Endothelial cell of umbilical vein (primary cell): Measurements from ENCODE around the gene ZDBF2. TPM values are rescaled to one million over a fixed set of nuclear protein-coding genes. Genes with fewer than 3 reads are reported as not detected.

Experiments used
- BruUV-seq: library from RNA; stranded (reverse); fragments of 400-500 nt; replicated peaks from 2 replicates; lab custom pipeline; 2021; lab: Mats Ljungman, UMichigan
- CTCF ChIA-PET: fragments of 300-600, 350-600 bp; sonication (Branson Sonifier 250); formaldehyde crosslinking; loops from one replicate; lab custom pipeline; 2021; ENCODE audit warnings: antibody characterized with exemption, inconsistent platforms; lab: Charles Lee
- POLR2A ChIA-PET: fragments of 300-600, 350-600 bp; sonication (Branson Sonifier 250); formaldehyde crosslinking; loops from one replicate; lab custom pipeline; 2021; ENCODE audit warnings: antibody characterized with exemption, inconsistent platforms; lab: Charles Lee
- DNase-seq: peaks from one replicate; pipeline ENCODE4 v3.0.0-alpha.2; 2011; ENCODE audit warnings: low read depth, low spot score
- FAIRE-seq: peaks from 2 replicates; lab custom pipeline; 2011; peaks lifted over from hg19 to GRCh38; lab: Jason Lieb, UNC
- H2AFZ ChIP-seq: 2 replicates; pipeline ENCODE4 v1.6.0; 2012; ENCODE audit warnings: low read depth, low read length, control low read depth, inconsistent platforms
- H3K27ac ChIP-seq: 2 replicates; pipeline ENCODE4 v1.5.1; 2011; ENCODE audit warnings: low read depth, mild to moderate bottlenecking, control low read depth, low read length, moderate library complexity; ENCODE audit not compliant: insufficient read depth
- H3K27me3 ChIP-seq, 2 experiments: 2 replicates each; pipeline versions ENCODE4 v1.6.0 to v1.6.1; 2011; ENCODE audit warnings: low read length in 2 of 2, mixed read lengths in 1 of 2; ENCODE audit not compliant: control insufficient read depth in 2 of 2, insufficient read depth in 2 of 2
- H3K36me3 ChIP-seq, 2 experiments: 2 replicates in 1 of 2; 3 replicates in 1 of 2; pipeline ENCODE4 v1.5.1; 2011; ENCODE audit warnings: low read length in 2 of 2, mild to moderate bottlenecking in 1 of 2, moderate library complexity in 1 of 2; ENCODE audit not compliant: control insufficient read depth in 2 of 2, insufficient read depth in 2 of 2; ENCODE audit errors: extremely low read depth in 1 of 2
- H3K4me1 ChIP-seq: 3 replicates; pipeline ENCODE4 v1.5.1; 2011; ENCODE audit warnings: mild to moderate bottlenecking, low read length; ENCODE audit not compliant: control insufficient read depth, insufficient read depth; ENCODE audit errors: extremely low read depth
- H3K4me2 ChIP-seq: 2 replicates; pipeline ENCODE4 v1.6.1; 2011; ENCODE audit warnings: low read length, control low read depth, mixed read lengths; ENCODE audit not compliant: insufficient read depth
- H3K4me3 ChIP-seq, 3 experiments: fragments of 200-600 bp in 1 of 3; sonication (generic), shearing (Covaris generic) in 1 of 3; replicated peaks in 1 of 3; 2 replicates each; pipeline ENCODE4 v1.5.1; 2011 to 2016; ENCODE audit warnings: control low read depth in 3 of 3, low read length in 3 of 3, mild to moderate bottlenecking in 2 of 3, inconsistent platforms in 1 of 3, low read depth in 1 of 3, moderate library complexity in 1 of 3; ENCODE audit not compliant: insufficient read depth in 1 of 3
- H3K79me2 ChIP-seq: 2 replicates; pipeline ENCODE4 v1.6.0; 2012; ENCODE audit warnings: low read length, inconsistent platforms; ENCODE audit not compliant: control insufficient read depth, insufficient read depth
- H3K9ac ChIP-seq: replicated peaks from 2 replicates; pipeline ENCODE3; 2011; ENCODE audit warnings: low read length, control low read depth; ENCODE audit not compliant: insufficient read depth; ENCODE audit errors: extremely low read depth
- H3K9me1 ChIP-seq: replicated peaks from 3 replicates; pipeline ENCODE4 v1.6.0; 2011; ENCODE audit warnings: mild to moderate bottlenecking, low read length; ENCODE audit not compliant: control insufficient read depth, insufficient read depth; ENCODE audit errors: extremely low read depth
- H3K9me3 ChIP-seq: replicated peaks from 2 replicates; pipeline ENCODE4 v1.5.1; 2012; ENCODE audit warnings: low read length, inconsistent platforms; ENCODE audit not compliant: control insufficient read depth, insufficient read depth
- H4K20me1 ChIP-seq: replicated peaks from 2 replicates; pipeline ENCODE3; 2011; ENCODE audit warnings: mild to moderate bottlenecking, low read length; ENCODE audit not compliant: control insufficient read depth, insufficient read depth; ENCODE audit errors: extremely low read depth
- CTCF ChIP-seq, 2 donors: IDR thresholded peaks; 1 replicate in 1 of 2; 2 replicates in 1 of 2; pipeline ENCODE4 v1.5.1; 2011; ENCODE audit warnings: low read length in 2 of 2, mild to moderate bottlenecking in 2 of 2, moderate library complexity in 2 of 2, control low read depth in 1 of 2, inconsistent platforms in 1 of 2, low read depth in 1 of 2; ENCODE audit not compliant: insufficient read depth in 1 of 2; ENCODE audit errors: extremely low read depth in 1 of 2
- EZH2 ChIP-seq: IDR thresholded peaks from 2 replicates; pipeline ENCODE4 v1.6.1; 2012; ENCODE audit warnings: borderline replicate concordance, low read depth, mild to moderate bottlenecking, moderate library complexity, low read length, inconsistent platforms; ENCODE audit not compliant: severe bottlenecking
- FOS ChIP-seq: IDR thresholded peaks from 2 replicates; pipeline ENCODE4 v1.6.1; 2011; ENCODE audit warnings: mild to moderate bottlenecking, low read length, moderate library complexity, borderline replicate concordance; ENCODE audit not compliant: insufficient read depth
- GATA2 ChIP-seq: IDR thresholded peaks from 2 replicates; pipeline ENCODE4 v1.7.0; 2011; ENCODE audit warnings: low read depth, mild to moderate bottlenecking, moderate library complexity, mixed read lengths, low read length; ENCODE audit not compliant: insufficient read length, insufficient read depth
- JUN ChIP-seq: IDR thresholded peaks from 2 replicates; pipeline ENCODE4 v1.6.1; 2011; ENCODE audit warnings: borderline replicate concordance, low read depth; ENCODE audit not compliant: insufficient read length, insufficient read depth
- MAX ChIP-seq: IDR thresholded peaks from 2 replicates; pipeline ENCODE4 v1.6.1; 2011; ENCODE audit not compliant: insufficient read depth, insufficient read length
- MYC ChIP-seq: IDR thresholded peaks from one replicate; pipeline ENCODE4 v1.6.1; 2011; ENCODE audit warnings: mild to moderate bottlenecking, low read depth, low read length
- POLR2A ChIP-seq: IDR thresholded peaks from 2 replicates; pipeline ENCODE4 v1.6.1; 2012; ENCODE audit warnings: low read depth, mild to moderate bottlenecking, control low read depth, low read length
- POLR2AphosphoS5 ChIP-seq: IDR thresholded peaks from 2 replicates; pipeline ENCODE4 v1.6.1; 2012; ENCODE audit warnings: low read depth, mild to moderate bottlenecking, control low read depth, low read length, moderate library complexity; ENCODE audit not compliant: insufficient read depth
- dilution Hi-C: fragments of 300-500 bp; cut with MboI; formaldehyde crosslinking; loops from one replicate; pipeline ENCODE4 v1.15.0; 2019; ENCODE audit warnings: low sequenced_read_pairs; ENCODE audit not compliant: extremely low pct_ligation_motif_present
- intact Hi-C: fragments of 100-400 bp; cut with micrococcal nuclease; formaldehyde crosslinking; loops from one replicate; pipeline ENCODE4 v1.10.0; 2022
- polyA plus RNA-seq, 4 experiments: library from polyadenylated mRNA; depleted of rRNA in 3 of 4; stranded (reverse) in 3 of 4; unstranded in 1 of 4; fragments of >200 nt; gene quantifications; 2 replicates each; pipeline versions ENCODE4 v1.2.1 to v1.2.3, GENCODE V29; 2011 to 2012; ENCODE audit warnings: missing spikeins in 1 of 4
- total RNA-seq: library from RNA; stranded (reverse); gene quantifications from 2 replicates; pipeline ENCODE4 v1.2.3, GENCODE V29; 2021

The ZDBF2 gene
- total and polyA plus RNA-seq, 2 donors (not counting 3 experiments of a cell fraction or from before 2014, with no cell fraction given): 1.3 to 9.6 TPM

DNA sequence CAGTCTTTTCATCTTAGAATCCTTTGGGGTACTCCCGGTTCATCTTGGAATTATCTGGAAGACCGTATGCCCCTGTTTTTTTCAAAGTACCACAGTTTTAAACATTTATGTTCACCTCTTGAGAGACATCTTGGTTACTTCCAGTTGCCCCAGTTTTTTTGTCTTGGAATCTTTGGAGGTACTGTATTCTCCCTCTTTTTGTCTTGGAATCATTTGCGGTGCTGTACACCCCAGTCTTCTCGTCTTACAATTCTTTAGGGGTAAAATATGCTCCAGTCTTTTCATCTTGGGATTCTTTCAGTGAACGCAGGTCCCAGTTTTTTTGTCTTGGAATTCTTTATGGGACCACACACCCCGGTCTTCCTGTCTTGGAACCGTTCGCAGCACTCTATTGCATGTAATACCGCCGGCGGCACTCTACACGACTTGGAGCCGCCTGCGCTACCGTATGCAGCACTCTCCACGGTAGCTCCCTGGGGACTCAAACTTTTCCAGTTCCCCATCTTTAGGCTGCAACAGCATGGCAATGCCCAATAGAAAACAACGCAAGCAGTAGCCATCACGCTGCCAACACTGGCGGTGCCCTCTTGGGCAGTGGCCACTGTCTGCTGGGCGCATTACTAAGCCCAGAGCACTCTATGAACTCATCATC, 21.2 kb upstream of the ZDBF2 start:
- DNase-seq (no peak), FAIRE-seq (no peak)
- Histone ChIP-seq H3K4me3 (no peak overlapping the region), H3K9me3 (no peaks in the 10 kb centered on the region), H3K27ac (no peak overlapping the region), H3K4me2 (no peak overlapping the region), H4K20me1 (no peaks in the 10 kb centered on the region), H3K36me3 (no peaks in the 10 kb centered on the region), H2AFZ (no peak overlapping the region), H3K79me2 (no peaks in the 10 kb centered on the region), H3K9me1 (no peaks in the 10 kb centered on the region), H3K4me1 (no peaks in the 10 kb centered on the region), H3K9ac (no peak overlapping the region), H3K27me3 (peaks cover 41 to 67% of the 10 kb centered on the region in 2 experiments)
- dilution Hi-C loops (no loop called here), intact Hi-C loops (no loop called here)
- TF ChIP-seq POLR2A (no peak), CTCF (IDR thresholded peaks at IDR 0.05; ENCODE audit: extremely low read depth in 1 of 2, insufficient read depth in 1 of 2, low read depth in 1 of 2, low read length in 2 of 2) (no peak), EZH2 (no peak), MAX (no peak), GATA2 (no peak), FOS (no peak), JUN (no peak), POLR2AphosphoS5 (no peak), MYC (no peak)
- ChIA-PET CTCF (no interaction called here), POLR2A (no interaction called here)
- BruUV-seq: no TSS peak
